A549 treated with dexamethasone at 1 μM for 4 hours (cell line): Measurements from ENCODE around the gene CHRNA7. TPM values are rescaled to one million over a fixed set of nuclear protein-coding genes. Genes with fewer than 3 reads are reported as not detected.

Experiments used
- total RNA-seq: library from RNA; stranded (reverse); fragments of 200-300 nt; extraction: Qiagen RNA extraction; gene quantifications from 5 replicates; pipeline ENCODE4 v1.2.3, GENCODE V29; 2022

Gene CHRNA7
- total RNA-seq: 3.2 to 4.8 TPM (median 4.0 TPM) in 5 replicates

GRCh38 chr15:32029862-32030781 is at the start of gene CHRNA7:
Gene CHRNA7, plus strand, starts transcription at chr15:32030515. Its CDS starts 80 bp downstream, at chr15:32030595.

Other genes starting within 250 kb of the CHRNA7 start
- 0.07 to 0.49 TPM (median 0.24 TPM) in 5 replicates for gene OTUD7A, start 159.8 kb upstream of the CHRNA7 start, total RNA-seq